ENCODE results near the gene MYO1H.
A peak's percentile ranks its signal among the peaks of the same experiment; 100 is the strongest.

MYO1H gene

DNA sequence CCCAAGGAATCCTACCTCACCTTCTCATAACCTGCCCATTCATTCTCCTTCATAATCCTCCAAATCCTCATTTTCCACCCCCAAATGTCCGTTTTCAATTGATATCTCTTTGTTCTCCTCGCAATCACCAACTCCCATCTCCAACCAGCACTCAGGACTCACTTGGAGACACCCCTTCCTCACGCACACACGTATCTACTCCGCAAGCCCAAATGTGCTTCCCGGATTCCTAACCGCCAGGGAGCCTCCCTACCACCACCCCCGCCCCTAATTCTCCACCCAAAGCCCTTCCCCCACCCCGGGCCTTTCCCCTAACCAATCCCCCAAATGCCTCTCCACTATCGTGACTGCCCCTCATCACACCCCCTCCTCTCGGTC lies 129.1 kb downstream of the MYO1H start:
- Mint-ChIP-seq H3K27ac (peak overlapping the region; percentile 99), H3K27me3 (no peaks in the 10 kb centered on the region), H3K36me3 (no peaks in the 10 kb centered on the region), H3K4me1 (ENCODE audit: low read depth) (peaks cover 48% of the 10 kb centered on the region), H3K4me3 (peak overlapping the region; percentile 98), H3K9me3 (ENCODE audit: low read depth) (no peaks in the 10 kb centered on the region)

DNA sequence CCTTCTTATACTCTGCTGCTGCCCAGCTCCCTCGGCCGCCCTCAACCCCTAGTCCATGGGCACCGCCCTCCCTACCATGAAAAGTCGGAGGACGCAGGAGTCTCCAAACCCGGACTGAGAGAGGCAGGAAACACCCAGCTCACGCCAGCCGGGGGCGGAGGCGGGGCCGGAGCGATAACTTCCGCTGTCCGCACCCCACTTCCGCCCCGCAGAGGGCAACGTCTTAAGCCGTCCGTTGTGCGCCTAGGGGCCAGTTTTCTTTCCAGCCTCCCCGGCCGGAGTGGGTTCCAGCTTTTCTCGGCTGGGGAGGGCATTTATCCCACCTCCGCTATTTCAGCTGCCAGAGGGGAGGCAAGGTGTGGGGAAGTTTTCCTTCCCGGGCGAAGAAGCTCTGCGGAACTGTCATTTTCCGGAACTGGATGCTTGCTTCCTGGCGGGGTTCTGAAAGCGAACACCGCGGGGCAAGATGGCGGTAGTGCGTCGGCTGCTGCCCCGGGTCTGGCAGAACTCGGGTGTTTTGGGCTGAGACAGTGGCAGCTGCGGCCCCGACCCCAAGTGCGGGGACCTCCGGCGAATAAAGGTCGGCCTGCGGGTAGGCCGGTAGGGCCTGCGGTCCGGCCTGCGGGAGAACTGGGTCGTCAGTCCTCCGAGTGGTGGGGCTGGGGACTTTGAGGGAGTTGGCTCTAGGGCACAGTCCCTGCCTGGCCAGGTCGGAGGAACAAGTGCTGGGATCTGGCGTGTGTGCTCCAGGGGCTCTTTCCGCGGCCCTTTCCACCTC lies 129.7 kb downstream of the MYO1H start, which contains the start of the genes KCTD10 and UBE3B:
TSS of gene KCTD10 (minus strand) at position 116 of the 778 bp plus-strand sequence. CDS start at position 78, 38 bp downstream.
TSS of gene UBE3B (plus strand) at position 450 of the 778 bp plus-strand sequence. CDS start 5,918 bp downstream, outside the sequence.
- no peaks in the 10 kb centered on the region for H3K27me3 Mint-ChIP-seq
- H3K9me3 Mint-ChIP-seq (ENCODE audit: low read depth) = no peaks in the 10 kb centered on the region
- H3K4me3 Mint-ChIP-seq = peak within 1 kb of the TSS; percentile 98
- H3K36me3 Mint-ChIP-seq = no peaks in the 10 kb centered on the region
- H3K27ac Mint-ChIP-seq = peak within 1 kb of the TSS; percentile 99
- peaks cover 50% of the 10 kb centered on the region for H3K4me1 Mint-ChIP-seq (ENCODE audit: low read depth)

DNA sequence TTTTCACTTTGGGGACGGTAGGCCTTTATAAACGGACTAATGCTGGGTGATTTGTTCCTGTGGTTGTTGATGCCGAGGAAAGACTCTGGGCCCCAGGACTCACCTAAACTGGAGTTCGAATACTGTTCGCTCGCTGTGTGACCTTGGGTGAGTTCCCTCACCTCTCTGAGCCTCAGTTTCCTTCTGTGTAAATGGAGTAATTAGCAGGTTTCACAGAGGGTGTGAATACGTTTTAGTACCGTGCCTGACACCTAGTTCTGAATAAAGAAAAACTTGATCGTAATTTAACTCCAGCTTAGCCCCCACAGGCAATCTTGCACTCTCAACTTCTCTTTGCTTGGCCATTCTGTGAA lies 130.2 kb downstream of the MYO1H start:
- H3K27me3 Mint-ChIP-seq = no peaks in the 10 kb centered on the region
- H3K4me3 Mint-ChIP-seq = peak overlapping the region; percentile 98
- peak overlapping the region; percentile 99 for H3K27ac Mint-ChIP-seq
- H3K36me3 Mint-ChIP-seq = no peaks in the 10 kb centered on the region
- H3K4me1 Mint-ChIP-seq (ENCODE audit: low read depth) = peaks cover 49% of the 10 kb centered on the region
- H3K9me3 Mint-ChIP-seq (ENCODE audit: low read depth) = no peaks in the 10 kb centered on the region

DNA sequence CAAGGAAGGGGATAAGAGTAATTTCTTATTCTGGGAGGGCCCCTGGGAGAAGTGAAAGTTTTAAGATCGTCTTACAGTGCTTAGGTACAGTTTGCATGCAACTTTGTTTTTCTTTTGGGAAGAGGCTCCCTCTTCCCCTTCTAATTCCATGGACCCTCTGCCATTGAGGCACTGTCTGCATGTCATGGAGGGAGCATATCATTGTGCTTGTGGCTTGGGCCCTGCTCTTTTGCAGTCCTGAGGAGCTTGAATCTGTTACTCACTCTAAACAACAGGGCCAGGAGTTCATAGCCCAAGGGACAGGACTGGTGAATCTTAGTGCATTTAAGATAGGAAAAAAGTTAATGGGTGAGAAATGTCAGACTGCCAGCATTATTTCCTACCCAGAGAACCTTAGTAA lies 132.1 kb downstream of the MYO1H start:
- peak overlapping the region; percentile 98 for H3K4me3 Mint-ChIP-seq
- H3K27ac Mint-ChIP-seq = no peak overlapping the region

DNA sequence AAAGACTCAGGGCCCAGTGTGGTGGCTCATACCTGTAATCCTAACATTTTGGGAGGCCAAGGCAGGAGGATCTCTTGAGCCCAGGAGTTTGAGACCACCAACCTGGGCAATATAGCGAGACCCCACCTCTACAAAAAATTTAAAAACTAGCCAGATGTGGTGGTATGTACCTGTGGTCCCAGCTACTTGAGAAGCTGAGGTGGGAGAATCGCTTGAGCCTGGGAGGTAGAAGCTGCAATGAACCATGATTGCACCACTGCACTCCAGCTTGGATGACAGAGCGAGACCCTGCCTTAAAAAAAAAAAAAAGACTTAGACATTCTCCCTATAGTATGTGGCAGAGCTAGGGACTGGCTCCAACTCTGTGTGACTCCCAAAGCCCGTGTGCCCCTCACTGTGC lies 132.7 kb downstream of the MYO1H start:
- no peak overlapping the region for H3K27ac Mint-ChIP-seq
- no peaks in the 10 kb centered on the region for H3K9me3 Mint-ChIP-seq (ENCODE audit: low read depth)
- peaks cover 2% of the 10 kb centered on the region for H3K36me3 Mint-ChIP-seq
- no peaks in the 10 kb centered on the region for H3K27me3 Mint-ChIP-seq
- H3K4me3 Mint-ChIP-seq = no peak overlapping the region
- H3K4me1 Mint-ChIP-seq (ENCODE audit: low read depth) = peaks cover 43% of the 10 kb centered on the region

More for the DNA sequence above, 132.1 kb downstream of the MYO1H start:
- Mint-ChIP-seq H3K36me3 (no peaks in the 10 kb centered on the region), H3K4me1 (ENCODE audit: low read depth) (peaks cover 45% of the 10 kb centered on the region), H3K9me3 (ENCODE audit: low read depth) (no peaks in the 10 kb centered on the region), H3K27me3 (no peaks in the 10 kb centered on the region)

DNA sequence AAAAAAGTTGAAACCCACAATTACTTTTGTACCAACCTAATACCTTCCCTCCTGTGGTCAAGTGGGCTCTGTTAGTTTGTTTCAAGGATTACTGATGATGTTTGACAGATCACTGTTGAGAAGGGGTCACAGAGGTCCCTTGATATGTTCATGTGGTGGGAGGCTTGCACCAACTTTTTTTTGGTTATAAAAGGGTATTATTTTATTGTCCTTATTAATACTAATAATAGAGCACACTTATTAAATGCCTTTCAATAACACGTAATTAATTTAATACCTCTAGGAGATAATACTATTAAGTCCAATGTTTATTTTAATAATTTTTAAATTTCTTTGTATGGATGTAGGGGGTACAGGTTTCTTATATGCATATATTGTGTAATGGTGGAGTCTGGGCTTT lies 134.2 kb downstream of the MYO1H start:
- Mint-ChIP-seq H3K27ac (no peak overlapping the region), H3K27me3 (no peaks in the 10 kb centered on the region), H3K36me3 (peaks cover 2% of the 10 kb centered on the region), H3K4me3 (no peak overlapping the region), H3K9me3 (ENCODE audit: low read depth) (no peaks in the 10 kb centered on the region), H3K4me1 (ENCODE audit: low read depth) (peaks cover 28% of the 10 kb centered on the region)

DNA sequence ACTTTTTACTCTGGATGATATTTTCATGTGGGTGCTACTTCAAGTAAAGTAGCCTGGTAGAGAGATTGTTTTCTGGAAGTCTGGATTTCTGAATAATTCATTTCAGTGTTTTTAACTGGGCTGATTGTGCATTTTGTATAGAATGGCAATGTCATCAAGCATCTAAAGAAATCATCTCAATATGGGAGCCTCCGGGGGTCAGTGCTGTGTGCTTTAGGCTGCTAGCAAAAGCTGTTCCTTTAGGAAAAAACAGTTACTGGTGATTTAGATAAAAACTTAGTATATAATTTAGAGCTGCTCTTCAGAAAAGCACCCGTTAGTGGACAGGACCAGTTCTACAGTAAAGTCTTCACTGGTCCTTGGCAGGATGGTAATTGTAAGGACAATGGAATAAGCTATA lies 134.8 kb downstream of the MYO1H start:
- Mint-ChIP-seq H3K4me1 (ENCODE audit: low read depth) (peaks cover 25% of the 10 kb centered on the region), H3K9me3 (ENCODE audit: low read depth) (no peaks in the 10 kb centered on the region), H3K27ac (no peak overlapping the region), H3K4me3 (no peak overlapping the region), H3K36me3 (peaks cover 2% of the 10 kb centered on the region), H3K27me3 (no peaks in the 10 kb centered on the region)

DNA sequence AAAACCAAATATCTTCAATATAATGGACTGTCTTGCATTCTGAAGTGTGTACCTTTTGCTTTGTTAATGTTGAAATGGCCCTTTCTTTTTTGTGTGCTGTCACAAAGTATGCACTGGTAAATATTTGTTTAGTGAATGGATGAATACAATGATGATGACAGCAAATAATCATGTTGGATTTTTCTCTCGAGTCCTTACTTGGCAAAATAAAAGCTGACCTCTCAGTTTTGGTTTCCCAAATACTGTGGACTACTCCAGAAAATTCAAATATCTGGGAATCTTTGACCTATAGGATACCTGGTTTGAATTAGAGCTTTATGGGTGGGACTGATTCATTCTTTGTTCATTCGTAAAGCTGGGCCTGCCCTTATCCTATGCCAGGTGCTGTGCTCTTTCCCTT lies 135.2 kb downstream of the MYO1H start:
- no peak overlapping the region for H3K4me3 Mint-ChIP-seq
- H3K36me3 Mint-ChIP-seq = peaks cover 2% of the 10 kb centered on the region
- no peak overlapping the region for H3K27ac Mint-ChIP-seq
- H3K27me3 Mint-ChIP-seq = no peaks in the 10 kb centered on the region
- H3K4me1 Mint-ChIP-seq (ENCODE audit: low read depth) = peaks cover 24% of the 10 kb centered on the region
- H3K9me3 Mint-ChIP-seq (ENCODE audit: low read depth) = no peaks in the 10 kb centered on the region

DNA sequence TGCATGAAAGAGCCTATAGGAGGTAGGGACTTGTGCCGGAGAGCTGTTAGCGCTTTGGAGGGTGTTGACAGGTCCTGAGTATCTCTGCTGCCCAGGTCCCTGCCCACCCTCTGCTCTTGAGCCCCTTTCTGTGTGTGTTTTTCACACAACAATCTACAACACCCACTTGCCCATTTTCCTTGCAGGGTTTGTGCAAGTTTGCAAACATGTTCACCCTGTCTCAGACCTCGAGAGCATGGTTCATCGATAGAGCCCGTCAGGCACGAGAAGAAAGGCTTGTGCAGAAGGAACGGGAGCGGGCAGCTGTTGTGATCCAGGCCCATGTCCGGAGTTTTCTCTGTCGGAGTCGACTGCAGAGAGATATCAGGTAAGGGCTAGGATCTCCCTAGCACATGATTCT lies 135.6 kb downstream of the MYO1H start:
- H3K4me3 Mint-ChIP-seq = no peak overlapping the region
- peaks cover 2% of the 10 kb centered on the region for H3K36me3 Mint-ChIP-seq
- H3K4me1 Mint-ChIP-seq (ENCODE audit: low read depth) = peaks cover 22% of the 10 kb centered on the region
- no peaks in the 10 kb centered on the region for H3K9me3 Mint-ChIP-seq (ENCODE audit: low read depth)
- H3K27me3 Mint-ChIP-seq = no peaks in the 10 kb centered on the region
- no peak overlapping the region for H3K27ac Mint-ChIP-seq

DNA sequence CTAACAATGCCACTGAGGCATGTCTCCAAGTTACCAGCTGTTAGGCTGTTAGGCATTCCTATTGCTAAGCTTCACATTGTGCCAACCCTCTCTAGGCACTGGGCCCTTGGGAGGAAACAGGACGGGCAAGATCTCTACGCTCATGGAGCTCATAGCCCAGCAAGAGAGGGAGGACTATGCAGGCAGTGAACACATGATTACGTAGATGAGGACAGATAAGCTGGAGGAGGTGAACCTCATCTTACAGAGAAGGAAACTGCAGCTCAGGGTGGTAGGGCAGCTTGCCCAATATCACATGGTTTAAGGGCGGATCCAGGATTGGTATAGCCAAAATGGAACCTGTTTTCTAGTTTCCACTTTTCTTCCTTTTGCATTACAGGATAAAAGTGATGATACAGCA lies 137.5 kb downstream of the MYO1H start:
- H3K27me3 Mint-ChIP-seq = no peaks in the 10 kb centered on the region
- H3K27ac Mint-ChIP-seq = no peak overlapping the region
- H3K4me1 Mint-ChIP-seq (ENCODE audit: low read depth) = peaks cover 7% of the 10 kb centered on the region
- peaks cover 6% of the 10 kb centered on the region for H3K36me3 Mint-ChIP-seq
- H3K4me3 Mint-ChIP-seq = no peak overlapping the region
- H3K9me3 Mint-ChIP-seq (ENCODE audit: low read depth) = no peaks in the 10 kb centered on the region

DNA sequence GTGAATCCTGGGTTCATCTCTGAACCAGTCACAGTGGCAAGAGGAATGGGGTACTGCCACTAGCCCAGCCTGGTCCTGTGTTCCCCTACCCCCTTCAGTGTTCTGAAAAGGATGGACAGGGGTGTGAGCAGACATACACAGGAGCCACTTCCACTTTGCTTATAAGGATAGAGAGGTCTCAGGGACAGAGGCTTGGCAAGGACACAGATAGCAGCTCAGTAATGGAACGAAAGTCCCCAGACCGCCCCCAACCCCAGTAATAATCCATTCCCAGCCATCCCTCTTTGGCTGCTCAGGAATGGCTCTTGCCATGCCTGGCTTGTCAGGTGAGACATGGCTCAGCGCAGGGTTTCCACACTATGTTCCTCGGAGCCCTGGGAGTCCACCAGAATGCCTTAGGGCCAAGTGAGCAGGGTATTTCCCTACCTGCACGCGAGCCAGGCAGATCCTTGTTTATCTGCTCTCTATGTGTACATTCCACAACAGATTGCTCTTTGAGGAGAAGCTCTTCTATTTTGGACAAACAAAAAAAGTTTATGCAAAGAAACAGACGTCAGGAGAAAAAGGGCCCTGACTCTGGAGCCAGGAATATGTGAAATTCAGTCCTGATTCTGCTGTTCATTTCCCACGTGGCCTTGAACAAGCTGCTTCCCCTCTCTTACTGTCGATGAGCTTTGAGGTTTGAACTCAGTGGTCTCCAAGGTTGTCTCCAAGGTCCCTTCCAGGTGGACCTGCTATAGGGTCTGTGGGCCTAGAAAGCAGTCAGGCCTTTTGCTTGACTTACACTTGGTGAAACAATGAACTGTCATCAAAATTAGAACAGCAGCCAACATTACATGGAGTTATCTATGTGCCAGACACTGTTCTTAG lies 139.7 kb downstream of the MYO1H start:
- H3K9me3 Mint-ChIP-seq (ENCODE audit: low read depth) = no peaks in the 10 kb centered on the region

DNA sequence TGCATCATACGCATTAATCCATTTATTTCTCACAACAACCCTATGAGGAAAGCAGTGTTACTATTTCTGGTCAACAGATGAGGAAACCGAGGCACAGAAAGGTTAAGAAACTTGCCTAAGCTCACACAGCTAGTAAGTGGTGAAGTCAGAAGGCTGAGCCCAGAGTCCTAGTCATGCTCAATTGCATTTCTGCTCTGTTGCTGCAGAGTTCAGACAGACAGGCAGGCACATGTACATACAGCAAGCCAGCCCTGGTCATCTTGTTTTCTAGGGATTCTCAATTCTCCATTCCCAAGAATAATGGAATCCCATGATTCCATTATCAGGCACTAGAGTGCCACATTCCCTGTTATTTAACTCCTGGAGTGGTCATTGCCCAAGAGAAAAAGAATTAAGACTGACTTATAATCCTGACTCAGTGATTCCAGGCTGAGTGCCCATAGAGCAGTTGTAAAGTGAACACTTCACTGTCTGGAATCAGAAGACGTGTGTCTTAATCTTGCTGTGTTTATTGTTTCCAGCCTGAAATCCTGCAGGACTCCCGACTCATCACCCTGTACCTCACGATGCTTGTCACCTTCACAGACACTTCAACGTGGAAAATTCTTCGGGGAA lies 140.5 kb downstream of the MYO1H start:
- no peaks in the 10 kb centered on the region for H3K27me3 Mint-ChIP-seq
- H3K9me3 Mint-ChIP-seq (ENCODE audit: low read depth) = no peaks in the 10 kb centered on the region
- H3K27ac Mint-ChIP-seq = no peak overlapping the region
- H3K4me3 Mint-ChIP-seq = no peak overlapping the region
- peaks cover 6% of the 10 kb centered on the region for H3K36me3 Mint-ChIP-seq
- no peaks in the 10 kb centered on the region for H3K4me1 Mint-ChIP-seq (ENCODE audit: low read depth)

More for the DNA sequence above, 139.7 kb downstream of the MYO1H start:
- no peak overlapping the region for H3K27ac Mint-ChIP-seq
- peaks cover under 1% of the 10 kb centered on the region for H3K4me1 Mint-ChIP-seq (ENCODE audit: low read depth)
- peaks cover 6% of the 10 kb centered on the region for H3K36me3 Mint-ChIP-seq
- no peak overlapping the region for H3K4me3 Mint-ChIP-seq
- no peaks in the 10 kb centered on the region for H3K27me3 Mint-ChIP-seq

DNA sequence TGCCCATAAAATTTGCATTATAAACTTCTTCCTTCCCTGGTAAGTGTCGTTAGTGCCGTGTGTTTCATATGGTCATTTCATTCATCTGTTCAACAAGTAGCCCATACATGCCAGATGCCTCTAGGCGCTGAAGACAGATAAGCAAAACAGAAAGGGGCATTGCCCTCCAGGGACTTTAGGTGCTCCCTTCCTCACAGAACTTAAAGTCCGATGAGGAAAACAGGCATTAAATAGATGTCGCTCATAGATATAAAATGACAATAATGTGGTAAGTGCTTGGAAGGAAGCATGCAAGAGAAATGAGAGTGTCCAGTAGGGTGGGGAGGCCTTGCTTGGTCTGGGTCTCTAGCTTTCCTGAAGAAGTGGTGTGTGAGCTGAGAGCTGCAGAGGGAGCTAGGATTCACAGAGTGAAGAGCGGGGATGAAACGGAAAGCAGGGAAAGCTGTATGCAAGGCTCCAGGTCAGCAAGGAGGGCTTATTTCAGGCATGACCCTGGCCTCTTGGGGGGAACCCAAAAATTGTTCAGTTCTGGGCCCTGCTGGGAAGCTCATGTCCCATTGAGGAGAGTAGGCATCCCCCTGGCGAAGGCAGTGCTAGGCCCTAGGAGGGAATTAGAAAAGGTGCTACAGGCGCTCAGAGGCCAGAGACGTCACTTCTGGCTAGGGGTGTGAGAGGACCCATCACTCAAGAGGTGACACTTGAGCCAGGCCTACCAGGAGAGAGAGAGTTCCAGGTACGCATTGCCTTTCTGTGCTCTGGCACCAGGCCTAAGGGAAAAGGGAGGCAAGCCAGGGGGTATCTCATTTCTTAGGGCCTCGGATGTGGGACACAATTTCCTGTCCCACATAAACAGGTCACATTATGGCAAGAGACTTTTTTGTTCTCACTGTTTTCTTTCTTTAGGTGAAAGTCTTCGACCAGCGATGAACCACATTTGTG lies 141.6 kb downstream of the MYO1H start:
- peaks cover 6% of the 10 kb centered on the region for H3K36me3 Mint-ChIP-seq

DNA sequence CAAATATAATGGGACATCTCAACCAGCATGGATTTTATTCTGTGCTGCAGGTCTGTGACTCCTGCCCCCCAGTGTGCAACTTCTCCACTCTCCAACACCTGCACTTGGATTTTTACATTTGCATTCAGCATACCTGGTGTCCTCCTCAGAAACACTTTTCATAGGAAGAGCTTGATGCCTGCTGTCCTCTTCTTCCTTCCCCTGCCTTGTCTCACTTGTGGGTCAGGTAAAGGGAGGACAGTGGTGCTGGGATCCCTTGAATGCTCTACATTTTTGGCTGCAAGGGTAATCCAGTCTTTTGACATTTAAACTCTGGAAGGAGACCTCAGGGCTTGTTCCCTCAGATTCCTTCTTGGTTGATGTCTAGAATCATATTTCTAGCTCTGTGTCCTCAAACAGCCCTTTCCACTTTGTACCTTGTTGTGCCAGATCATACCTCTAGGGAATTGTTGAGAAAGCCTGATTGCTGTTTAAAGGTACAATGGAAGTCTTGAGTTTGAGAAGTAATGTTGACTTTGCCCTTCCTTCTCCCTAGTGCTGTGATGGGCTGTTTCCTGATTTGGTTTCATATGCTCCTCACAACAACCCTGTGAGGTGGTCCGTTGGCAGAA lies 142.4 kb downstream of the MYO1H start:
- no peak overlapping the region for H3K4me3 Mint-ChIP-seq
- no peaks in the 10 kb centered on the region for H3K27me3 Mint-ChIP-seq
- peaks cover 5% of the 10 kb centered on the region for H3K36me3 Mint-ChIP-seq
- no peak overlapping the region for H3K27ac Mint-ChIP-seq
- H3K4me1 Mint-ChIP-seq (ENCODE audit: low read depth) = no peaks in the 10 kb centered on the region
- no peaks in the 10 kb centered on the region for H3K9me3 Mint-ChIP-seq (ENCODE audit: low read depth)

More for the DNA sequence above, 141.6 kb downstream of the MYO1H start:
- Mint-ChIP-seq H3K9me3 (ENCODE audit: low read depth) (no peaks in the 10 kb centered on the region), H3K4me3 (no peak overlapping the region), H3K27ac (no peak overlapping the region), H3K27me3 (no peaks in the 10 kb centered on the region), H3K4me1 (ENCODE audit: low read depth) (no peaks in the 10 kb centered on the region)

Data from activated naive CD8-positive, alpha-beta T cell (primary cell).